Liver (tissue), 9 donors: Measurements from ENCODE around the gene PADI3. TPM values are rescaled to one million over a fixed set of nuclear protein-coding genes. Genes with fewer than 3 reads are reported as not detected.

Experiments used
- DNase-seq: peaks from one replicate; pipeline ENCODE4 v3.0.0-alpha.2; 2017; ENCODE audit warnings: low spot score
- H3K27ac ChIP-seq, 2 donors: one replicate each; pipeline ENCODE4 v1.7.0; 2013; ENCODE audit warnings: inconsistent platforms in 2 of 2, low read length in 2 of 2, control low read depth in 1 of 2, low read depth in 1 of 2, mild to moderate bottlenecking in 1 of 2
- H3K27me3 ChIP-seq, 4 donors: one replicate each; pipeline versions ENCODE4 v1.6.1 to v1.7.0; 2013; ENCODE audit warnings: low read length in 3 of 4, inconsistent platforms in 1 of 4, mild to moderate bottlenecking in 1 of 4, moderate library complexity in 1 of 4; ENCODE audit not compliant: control insufficient read depth in 4 of 4, insufficient read depth in 4 of 4
- H3K36me3 ChIP-seq, 4 donors: one replicate each; pipeline versions ENCODE4 v1.6.1 to v1.7.0; 2013; ENCODE audit warnings: low read length in 3 of 4, mild to moderate bottlenecking in 3 of 4, low read depth in 1 of 4, moderate library complexity in 1 of 4; ENCODE audit not compliant: control insufficient read depth in 4 of 4, insufficient read depth in 3 of 4
- H3K4me1 ChIP-seq, 4 donors: one replicate each; pipeline versions ENCODE4 v1.6.1 to v1.7.0; 2013; ENCODE audit warnings: low read length in 3 of 4, mild to moderate bottlenecking in 3 of 4, moderate library complexity in 1 of 4; ENCODE audit not compliant: control insufficient read depth in 4 of 4, insufficient read depth in 4 of 4
- H3K4me3 ChIP-seq, 3 donors: one replicate each; pipeline versions ENCODE4 v1.6.1 to v1.7.0; 2013; ENCODE audit warnings: low read length in 3 of 3, control low read depth in 1 of 3, low read depth in 1 of 3, mild to moderate bottlenecking in 1 of 3
- H3K9ac ChIP-seq, 2 donors: one replicate each; pipeline ENCODE4 v1.7.0; 2013; ENCODE audit warnings: low read length in 2 of 2, mild to moderate bottlenecking in 2 of 2, moderate library complexity in 2 of 2, control low read depth in 1 of 2, low read depth in 1 of 2
- H3K9me3 ChIP-seq, 4 donors: one replicate each; pipeline versions ENCODE4 v1.6.1 to v1.7.0; 2013; ENCODE audit warnings: low read length in 3 of 4; ENCODE audit not compliant: control insufficient read depth in 4 of 4
- EGR1 ChIP-seq, 2 donors: IDR thresholded peaks; 2 replicates each; pipeline ENCODE4 v1.6.1; 2016 to 2018; ENCODE audit warnings: antibody characterized with exemption in 2 of 2, low read depth in 2 of 2
- FOXA1 ChIP-seq: IDR thresholded peaks from 2 replicates; pipeline ENCODE4 v1.6.1; 2016; ENCODE audit warnings: antibody characterized with exemption
- FOXA2 ChIP-seq: IDR thresholded peaks from 2 replicates; pipeline ENCODE4 v1.6.1; 2016; ENCODE audit warnings: antibody characterized with exemption
- HNF4A ChIP-seq, 2 donors: conservative IDR thresholded peaks; 2 replicates each; pipeline ENCODE4 v1.6.1; 2016; ENCODE audit warnings: antibody characterized with exemption in 2 of 2, mild to moderate bottlenecking in 2 of 2
- NR2F2 ChIP-seq: IDR thresholded peaks from 2 replicates; pipeline ENCODE4 v1.6.1; 2016; ENCODE audit warnings: antibody characterized with exemption
- RAD21 ChIP-seq, 2 donors: IDR thresholded peaks; 2 replicates each; pipeline ENCODE4 v1.6.1; 2016; ENCODE audit warnings: antibody characterized with exemption in 2 of 2, mild to moderate bottlenecking in 2 of 2
- RXRA ChIP-seq, 2 donors: IDR thresholded peaks; 2 replicates each; pipeline ENCODE4 v1.6.1; 2017 to 2018; ENCODE audit warnings: antibody characterized with exemption in 2 of 2, mild to moderate bottlenecking in 1 of 2
- SP1 ChIP-seq: IDR thresholded peaks from 2 replicates; pipeline ENCODE4 v1.6.1; 2018; ENCODE audit warnings: antibody characterized with exemption, mild to moderate bottlenecking
- YY1 ChIP-seq: IDR thresholded peaks from 2 replicates; pipeline ENCODE4 v1.6.1; 2016; ENCODE audit warnings: antibody characterized with exemption, mild to moderate bottlenecking
- ZBTB33 ChIP-seq: IDR thresholded peaks from 2 replicates; pipeline ENCODE4 v1.6.1; 2016; ENCODE audit warnings: antibody characterized with exemption
- WGBS: extraction: QIAGEN DNeasy Blood & Tissue Kit; methylation state at CpG from one replicate; pipeline ENCODE4 v1.1.7; 2013; 5-methylcytosine and 5-hydroxymethylcytosine counted together
- polyA plus RNA-seq, 2 donors: library from polyadenylated mRNA; stranded (reverse) in 1 of 2; unstranded in 1 of 2; fragments of 200-250 nt in 1 of 2; fragments of >200 nt in 1 of 2; fragmentation: Nextera tagmentation in 1 of 2; extraction: Ambion mirVana in 1 of 2; gene quantifications; one replicate each; pipeline versions ENCODE4 v1.2.1 to v1.2.3, GENCODE V29; 2013 to 2015
- total RNA-seq, 2 donors: library from RNA; depleted of rRNA; stranded (reverse); fragments of >200 nt; gene quantifications; one replicate each; pipeline ENCODE4 v1.2.3, GENCODE V29; 2014
- donor health status: healthy.
- donor health status: healthy.
- donor health status: healthy.
- donor health status: healthy.
- donor health status: healthy.

PADI3 gene
- total and polyA plus RNA-seq, 4 donors = not detected

- no peaks in the 10 kb centered on the region for H3K36me3 ChIP-seq
- 88% methylated on average over 14 of the region's 14 CpGs for WGBS
- no peaks in the 10 kb centered on the region for H3K4me1 ChIP-seq
- peaks cover 0 to 2% (median under 1%) of the 10 kb centered on the region in 4 donors for H3K27me3 ChIP-seq
- H3K27ac ChIP-seq = no peak overlapping the region
- TF ChIP-seq SP1 = no peak
- no peak for TF ChIP-seq HNF4A (conservative IDR thresholded peaks at IDR 0.05)
- no peak for TF ChIP-seq ZBTB33
- no peak for TF ChIP-seq NR2F2
- no peak for TF ChIP-seq RXRA (IDR thresholded peaks at IDR 0.05)
- no peak for TF ChIP-seq EGR1 (IDR thresholded peaks at IDR 0.05; ENCODE audit: low read depth in 2 of 2)
- no peak for TF ChIP-seq FOXA1
- no peak overlapping the region for H3K4me3 ChIP-seq
- no peak for DNase-seq
- H3K9ac ChIP-seq = no peak overlapping the region
- H3K9me3 ChIP-seq = no peaks in the 10 kb centered on the region
Observed at GRCh38 chr1:17278996-17279830, 30.3 kb downstream of the PADI3 start.

GRCh38 chr1:17280436-17280835 is 31.5 kb downstream of the PADI3 start:
- H3K36me3 ChIP-seq = no peaks in the 10 kb centered on the region
- H3K9me3 ChIP-seq = no peaks in the 10 kb centered on the region
- TF ChIP-seq RAD21 (IDR thresholded peaks at IDR 0.05) (no peak), SP1 (no peak)
- H3K27ac ChIP-seq = no peak overlapping the region
- no peak overlapping the region for H3K4me3 ChIP-seq
- no peak for DNase-seq
- no peaks in the 10 kb centered on the region for H3K4me1 ChIP-seq
- WGBS = 79% methylated on average over 7 of the region's 7 CpGs
- H3K9ac ChIP-seq = no peak overlapping the region
- peaks cover 0 to 2% (median 0%) of the 10 kb centered on the region in 4 donors for H3K27me3 ChIP-seq

DNA sequence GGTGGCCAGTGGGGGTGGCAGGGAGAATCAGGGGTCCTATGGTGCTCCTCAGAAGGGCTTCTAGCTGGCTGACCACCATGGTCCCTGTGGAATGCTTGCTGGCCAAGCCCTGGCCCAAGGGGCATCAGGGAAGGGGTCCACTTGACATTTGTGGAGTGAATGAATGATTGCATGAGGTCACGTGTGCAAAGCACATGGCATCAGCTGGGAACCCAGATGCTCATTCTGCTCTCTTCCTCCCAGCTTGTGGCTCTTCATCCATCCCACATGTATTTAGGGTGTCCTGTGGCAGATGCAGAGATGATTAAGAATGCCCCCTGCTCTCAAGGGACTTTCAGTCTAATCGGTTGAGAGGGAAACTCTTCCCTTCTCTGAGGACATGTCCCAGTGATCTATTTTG is 32.0 kb downstream of the PADI3 start:
- no peak for DNase-seq
- H3K27ac ChIP-seq = no peak overlapping the region
- no peaks in the 10 kb centered on the region for H3K36me3 ChIP-seq
- H3K9me3 ChIP-seq = no peaks in the 10 kb centered on the region
- 87% methylated on average over 2 of the region's 2 CpGs for WGBS
- H3K4me1 ChIP-seq = no peaks in the 10 kb centered on the region
- H3K9ac ChIP-seq = no peak overlapping the region
- peaks cover 0 to 2% (median 0%) of the 10 kb centered on the region in 4 donors for H3K27me3 ChIP-seq
- no peak for TF ChIP-seq HNF4A (conservative IDR thresholded peaks at IDR 0.05)
- no peak overlapping the region for H3K4me3 ChIP-seq

DNA sequence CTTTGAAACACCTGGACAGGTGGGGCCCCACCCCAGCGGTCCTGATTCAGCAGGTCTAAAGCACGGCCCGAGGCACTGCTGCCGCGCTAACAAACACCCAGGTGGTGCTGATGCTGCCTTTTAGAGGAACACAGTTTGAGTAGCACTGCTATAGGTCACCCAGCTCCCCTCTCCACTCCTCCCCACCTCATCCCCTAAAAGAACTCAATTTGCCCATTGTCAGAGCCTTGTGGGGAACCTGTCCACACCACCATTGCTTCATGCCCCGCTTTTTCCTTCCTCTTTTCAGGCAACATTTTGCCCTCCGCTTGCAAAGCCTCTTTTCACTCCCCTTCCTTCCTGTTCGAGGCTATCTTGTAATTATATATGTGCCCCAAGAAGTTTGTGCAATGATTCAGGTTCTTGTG is 32.9 kb downstream of the PADI3 start:
- Histone ChIP-seq H3K27ac (peak overlapping the region in 1 of 2 donors; percentile 25), H3K9ac (no peak overlapping the region), H3K4me1 (no peaks in the 10 kb centered on the region), H3K9me3 (no peaks in the 10 kb centered on the region), H3K36me3 (no peaks in the 10 kb centered on the region), H3K27me3 (peaks cover 0 to 2% (median 0%) of the 10 kb centered on the region in 4 donors), H3K4me3 (no peak overlapping the region)
- DNase-seq = no peak
- WGBS = 57% methylated on average over 8 of the region's 8 CpGs
- TF ChIP-seq FOXA2 (no peak), YY1 (no peak)
